HL-60 (cell line): ENCODE measurements around the gene CSTB.

Experiments
- CTCF ChIP-seq: IDR thresholded peaks from one replicate; pipeline ENCODE4 v1.5.1; 2011; ENCODE audit warnings: low read length, control low read depth, inconsistent platforms; ENCODE audit not compliant: insufficient read depth
- GABPA ChIP-seq: IDR thresholded peaks from 2 replicates; pipeline ENCODE4 v1.6.1; 2012; ENCODE audit warnings: low read depth
- POLR2AphosphoS5 ChIP-seq: IDR thresholded peaks from 2 replicates; pipeline ENCODE4 v1.6.1; 2012; ENCODE audit warnings: low read depth
- REST ChIP-seq: IDR thresholded peaks from 2 replicates; pipeline ENCODE4 v1.6.1; 2012; ENCODE audit warnings: low read depth; ENCODE audit not compliant: insufficient replicate concordance
- SPI1 ChIP-seq: IDR thresholded peaks from 2 replicates; pipeline ENCODE4 v1.6.1; 2012; ENCODE audit warnings: low read depth, mild to moderate bottlenecking, borderline replicate concordance

GRCh38 chr21:43814215-43815106 is 38.4 kb upstream of the CSTB start:
- TF ChIP-seq REST (no peak), CTCF (no peak), POLR2AphosphoS5 (no peak), SPI1 (no peak), GABPA (no peak)
